K562 (cell line): ENCODE data around the gene KRT83. TPM values are rescaled to one million over a fixed set of nuclear protein-coding genes. Genes with fewer than 3 reads are reported as not detected.
"Not testable (repeated sequence)": the region's sequence is repeated elsewhere in the genome, so short reads cannot be mapped to it uniquely, and the experiment has no call there.

Experiments used
- ATAC-seq: fragments of 200-7000 bp; cut with Tn5 transposase; 3 replicates; pipeline ENCODE4 v1.9.1; 2020; ENCODE audit warnings: moderate library complexity
- BruUV-seq: library from RNA; stranded (reverse); fragments of 400-500 nt; replicated peaks from 2 replicates; lab custom pipeline; 2021; lab: Mats Ljungman, UMichigan
- CTCF ChIA-PET: fragments of 300-600 bp; formaldehyde crosslinking; extraction: SDS; loops from one replicate; lab custom pipeline; 2021; ENCODE audit warnings: low intra/inter-chr PET ratio; lab: Yijun Ruan, JAX
- POLR2A ChIA-PET: fragments of 300-600, 350-650 bp; sonication (Branson Sonifier 250); formaldehyde crosslinking; extraction: SDS; loops from one replicate; lab custom pipeline; 2021; ENCODE audit warnings: antibody characterized with exemption, inconsistent platforms; lab: Yijun Ruan, JAX
- DNase-seq, 4 experiments: peaks; one replicate each; pipeline versions ENCODE4 v3.0.0 to v3.0.0-alpha.2; 2011 to 2018; ENCODE audit warnings: low spot score in 3 of 4, mixed read lengths in 3 of 4; ENCODE audit errors: extremely low read depth in 1 of 4
- FAIRE-seq: peaks from 2 replicates; lab custom pipeline; 2011; peaks lifted over from hg19 to GRCh38; lab: Jason Lieb, UNC
- H2AFZ ChIP-seq: 2 replicates; pipeline ENCODE4 v1.6.0; 2011; ENCODE audit warnings: low read depth, low read length, control low read depth, inconsistent platforms
- H3K27ac ChIP-seq: fragments of 200-600 bp; 3 replicates; pipeline ENCODE4 v1.8.0; 2011; ENCODE audit warnings: low read depth, mild to moderate bottlenecking, control low read depth, inconsistent platforms, low read length, moderate library complexity, mixed read lengths; ENCODE audit errors: extremely low read depth
- H3K27me3 ChIP-seq, 2 experiments: fragments of 300-600 bp in 1 of 2; 2 replicates in 1 of 2; 3 replicates in 1 of 2; pipeline versions ENCODE4 v1.6.0 to v1.8.0; 2011; ENCODE audit warnings: inconsistent platforms in 2 of 2, low read length in 2 of 2, mild to moderate bottlenecking in 1 of 2, mixed read lengths in 1 of 2, moderate library complexity in 1 of 2; ENCODE audit not compliant: control insufficient read depth in 2 of 2, insufficient read depth in 2 of 2
- H3K36me3 ChIP-seq: fragments of 300-600 bp; 3 replicates; pipeline ENCODE4 v1.8.0; 2011; ENCODE audit warnings: mild to moderate bottlenecking, low read length, inconsistent platforms; ENCODE audit not compliant: control insufficient read depth, insufficient read depth
- H3K4me1 ChIP-seq, 2 experiments: fragments of 200-600 bp in 1 of 2; replicated peaks in 1 of 2; 2 replicates in 1 of 2; 3 replicates in 1 of 2; pipeline versions ENCODE4 v1.5.1 to v1.8.0; 2011; ENCODE audit warnings: inconsistent platforms in 2 of 2, low read length in 2 of 2, mild to moderate bottlenecking in 1 of 2, mixed read lengths in 1 of 2, moderate library complexity in 1 of 2; ENCODE audit not compliant: control insufficient read depth in 2 of 2, insufficient read depth in 2 of 2
- H3K4me2 ChIP-seq: 2 replicates; pipeline ENCODE4 v1.6.1; 2011; ENCODE audit warnings: low read length, control low read depth, inconsistent platforms, mixed read lengths; ENCODE audit not compliant: insufficient read depth
- H3K4me3 ChIP-seq: fragments of 200-600 bp; sonication (generic), shearing (Covaris generic); 2 replicates; pipeline ENCODE4 v1.5.1; 2016; ENCODE audit warnings: control low read depth, inconsistent platforms
- H3K79me2 ChIP-seq: fragments of 200-600 bp; 3 replicates; pipeline ENCODE4 v1.8.0; 2011; ENCODE audit warnings: low read length, inconsistent platforms; ENCODE audit not compliant: control insufficient read depth, insufficient read depth
- H3K9ac ChIP-seq, 2 experiments: 2 replicates each; pipeline versions ENCODE4 v1.6.0 to v1.6.1; 2011; ENCODE audit warnings: low read depth in 2 of 2, low read length in 2 of 2, control low read depth in 1 of 2, inconsistent platforms in 1 of 2, mild to moderate bottlenecking in 1 of 2, mixed read lengths in 1 of 2; ENCODE audit not compliant: insufficient read depth in 1 of 2
- H3K9me1 ChIP-seq: one replicate; pipeline ENCODE4 v1.6.0; 2011; ENCODE audit warnings: inconsistent platforms, mild to moderate bottlenecking, low read length, moderate library complexity; ENCODE audit not compliant: control insufficient read depth, insufficient read depth
- H3K9me3 ChIP-seq: replicated peaks from 2 replicates; pipeline ENCODE4 v1.5.1; 2011; ENCODE audit warnings: low read depth, low read length, inconsistent platforms; ENCODE audit not compliant: control insufficient read depth, insufficient read depth
- H4K20me1 ChIP-seq: replicated peaks from 2 replicates; pipeline ENCODE4 v1.6.1; 2011; ENCODE audit warnings: low read length, inconsistent platforms, mixed read lengths; ENCODE audit not compliant: control insufficient read depth, insufficient read depth
- FUS ChIP-seq: fragments of 200-400 bp; formaldehyde crosslinking; optimal IDR thresholded peaks from 2 replicates; pipeline ENCODE3; 2017; ENCODE audit warnings: low read depth, low read length
- HNRNPUL1 ChIP-seq: fragments of 200-400 bp; formaldehyde crosslinking; IDR thresholded peaks from 2 replicates; pipeline ENCODE4 v1.6.1; 2017; ENCODE audit warnings: low read length
- ZFX ChIP-seq: sonication (generic); formaldehyde crosslinking; IDR thresholded peaks from 2 replicates; pipeline ENCODE4 v1.8.0; 2022; ENCODE audit warnings: mild to moderate bottlenecking, missing genetic modification reagents, moderate library complexity
- WGBS: fragments of 100-300 bp; shearing (Covaris generic); methylation state at CpG from one replicate; pipeline ENCODE4 v1.1.6; 2016; ENCODE audit warnings: low coverage, mixed read lengths; ENCODE audit not compliant: insufficient coverage; ENCODE audit errors: missing lambda C conversion rate; 5-methylcytosine and 5-hydroxymethylcytosine counted together
- in situ Hi-C: fragments of 300-500 bp; cut with MboI; formaldehyde crosslinking; loops from 4 replicates; pipeline ENCODE4 v1.15.0; 2018; ENCODE audit warnings: inconsistent platforms, mixed read lengths
- intact Hi-C: fragments of 100-400 bp; cut with micrococcal nuclease; formaldehyde crosslinking; loops from 2 replicates; pipeline ENCODE4 v1.14.2; 2022
- polyA plus RNA-seq, 8 experiments: library from polyadenylated mRNA; depleted of rRNA in 4 of 8; stranded (reverse) in 5 of 8; unstranded in 3 of 8; fragments of >200 nt; fragmentation: Nextera tagmentation in 2 of 8; fragmentation: Illumina TruSeq in 1 of 8; extraction: Ambion mirVana in 2 of 8; extraction: Trizol in 1 of 8; gene quantifications; 2 replicates each; pipeline versions ENCODE4 v1.2.1 to v1.2.3, GENCODE V29; 2011 to 2014; ENCODE audit warnings: inconsistent platforms in 1 of 8, missing spikeins in 1 of 8
- total RNA-seq, 7 experiments: library from RNA; depleted of rRNA in 6 of 7; stranded (reverse); fragments of >200 nt in 6 of 7; fragmentation: Illumina TruSeq in 2 of 7; extraction: Trizol in 2 of 7; gene quantifications; 2 replicates each; pipeline versions ENCODE4 v1.2.1 to v1.2.3, GENCODE V29; 2011 to 2021; ENCODE audit warnings: low replicate concordance in 1 of 7

KRT83 gene
- total and polyA plus RNA-seq, 9 of the 15 experiments (the other 6 are each of a cell fraction or from before 2014, with no cell fraction given), result not detected

DNA sequence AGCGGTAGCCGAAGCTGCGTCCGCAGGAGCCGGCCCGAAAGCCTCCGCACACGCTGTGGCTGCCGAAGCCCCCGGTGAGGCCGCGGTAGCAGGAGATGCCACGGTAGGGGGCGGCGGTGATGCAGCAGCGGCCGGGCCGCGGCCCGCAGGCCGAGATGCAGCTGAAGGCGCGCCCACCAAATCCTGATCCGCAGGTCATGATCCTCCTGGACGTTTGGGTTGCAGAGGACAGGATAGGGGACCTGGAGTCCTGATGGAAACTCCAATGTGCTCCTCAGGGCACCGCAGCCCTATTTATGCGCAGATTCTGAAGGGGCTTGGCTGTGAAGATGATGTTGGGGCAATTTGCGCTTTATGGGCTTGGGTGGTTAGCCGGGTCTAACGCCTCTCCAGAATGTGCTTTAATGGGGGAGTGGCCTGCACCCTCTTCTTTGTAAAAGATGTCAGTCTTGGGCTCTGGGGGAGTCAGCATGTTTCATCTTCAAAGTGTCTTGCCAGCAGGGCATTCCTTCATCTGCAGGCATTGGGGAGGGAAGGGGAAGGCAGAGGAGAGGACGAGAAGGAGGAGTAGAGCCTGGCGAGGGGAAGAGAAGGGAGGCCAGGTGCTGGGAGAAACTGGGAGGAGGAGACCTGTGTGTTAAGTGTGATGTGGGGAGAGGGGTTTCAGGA lies 29.8 kb downstream of the KRT83 start, which contains the start of gene KRT81:
KRT81 (minus strand) TSS at position 268 of the 669 bp plus-strand sequence; CDS start at position 199, 69 bp downstream.
- no peak within 1 kb of the TSS for H3K4me2 ChIP-seq
- TF ChIP-seq HNRNPUL1 (no peak), FUS (no peak), ZFX (no peak)
- DNase-seq (no peak), FAIRE-seq (no peak), ATAC-seq (no peak)
- ChIA-PET POLR2A (no interaction called here), CTCF (no interaction called here)
- H3K4me3 ChIP-seq, result no peak within 1 kb of the TSS
- no TSS peak for BruUV-seq
- 0% methylated on average over 11 of the region's 32 CpGs for WGBS
- no peaks in the 10 kb centered on the region for H3K79me2 ChIP-seq
- H3K4me1 ChIP-seq, result no peaks in the 10 kb centered on the region
- no peak within 1 kb of the TSS for H3K9ac ChIP-seq
- in situ Hi-C loops (no loop called here), intact Hi-C loops (no loop called here)
- H3K9me1 ChIP-seq, result no peaks in the 10 kb centered on the region
- H3K36me3 ChIP-seq, result no peaks in the 10 kb centered on the region
- no peaks in the 10 kb centered on the region; the same call in 1 of the 2 replicates for H4K20me1 ChIP-seq
- no peak within 1 kb of the TSS for H3K27ac ChIP-seq
- H3K27me3 ChIP-seq, result peaks cover 0 to 16% of the 10 kb centered on the region in 2 experiments; a peak in 2 of 5 replicates
- H2AFZ ChIP-seq, result no peak within 1 kb of the TSS
- H3K9me3 ChIP-seq, result no peaks in the 10 kb centered on the region

DNA sequence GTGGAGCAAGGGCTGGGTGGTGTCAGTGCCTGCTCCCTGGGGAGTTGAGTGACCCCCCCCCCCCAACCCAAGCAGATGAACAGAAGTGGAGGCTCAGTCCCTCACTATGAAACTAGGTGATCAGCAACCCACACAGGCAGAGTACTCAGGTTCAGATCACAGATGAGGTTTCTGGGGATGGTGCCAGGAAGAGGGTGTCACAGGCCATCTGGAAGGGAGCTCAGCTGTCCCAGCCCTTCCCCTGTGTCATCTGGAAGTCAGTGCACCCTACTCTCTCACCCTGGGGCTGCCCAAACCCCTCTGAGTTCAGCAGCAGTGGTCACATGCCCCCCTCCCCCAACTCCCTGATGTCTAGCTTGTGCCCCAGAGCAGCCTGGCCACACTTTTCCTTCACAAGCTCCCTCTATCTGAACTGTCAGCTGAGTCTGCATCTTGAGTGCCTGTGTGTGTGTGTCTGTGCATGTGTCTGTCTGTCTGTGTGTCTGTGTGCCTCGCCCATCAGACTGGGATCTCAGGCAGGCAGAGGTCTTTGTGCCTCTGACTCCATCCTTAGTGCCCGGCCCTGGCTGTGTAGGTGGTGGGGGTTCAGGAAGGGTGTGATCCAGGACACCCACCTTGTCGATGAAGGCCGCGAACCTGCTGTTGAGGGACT lies 30.6 kb downstream of the KRT83 start:
- H3K9me3 ChIP-seq, CTCF ChIA-PET, DNase-seq, H3K9ac ChIP-seq, H2AFZ ChIP-seq, intact Hi-C loops, POLR2A ChIA-PET, BruUV-seq, in situ Hi-C loops, H3K4me2 ChIP-seq, H3K36me3 ChIP-seq, H3K27ac ChIP-seq, FAIRE-seq, H4K20me1 ChIP-seq, H3K9me1 ChIP-seq, H3K79me2 ChIP-seq, H3K4me1 ChIP-seq, ATAC-seq, H3K4me3 ChIP-seq: not testable (repeated sequence)
- H3K27me3 ChIP-seq, result peaks cover 0 to 21% of the 10 kb centered on the region in 2 experiments; a peak in 2 of 5 replicates
- WGBS, result no CpG with 5 or more reads among the region's 5 CpGs

DNA sequence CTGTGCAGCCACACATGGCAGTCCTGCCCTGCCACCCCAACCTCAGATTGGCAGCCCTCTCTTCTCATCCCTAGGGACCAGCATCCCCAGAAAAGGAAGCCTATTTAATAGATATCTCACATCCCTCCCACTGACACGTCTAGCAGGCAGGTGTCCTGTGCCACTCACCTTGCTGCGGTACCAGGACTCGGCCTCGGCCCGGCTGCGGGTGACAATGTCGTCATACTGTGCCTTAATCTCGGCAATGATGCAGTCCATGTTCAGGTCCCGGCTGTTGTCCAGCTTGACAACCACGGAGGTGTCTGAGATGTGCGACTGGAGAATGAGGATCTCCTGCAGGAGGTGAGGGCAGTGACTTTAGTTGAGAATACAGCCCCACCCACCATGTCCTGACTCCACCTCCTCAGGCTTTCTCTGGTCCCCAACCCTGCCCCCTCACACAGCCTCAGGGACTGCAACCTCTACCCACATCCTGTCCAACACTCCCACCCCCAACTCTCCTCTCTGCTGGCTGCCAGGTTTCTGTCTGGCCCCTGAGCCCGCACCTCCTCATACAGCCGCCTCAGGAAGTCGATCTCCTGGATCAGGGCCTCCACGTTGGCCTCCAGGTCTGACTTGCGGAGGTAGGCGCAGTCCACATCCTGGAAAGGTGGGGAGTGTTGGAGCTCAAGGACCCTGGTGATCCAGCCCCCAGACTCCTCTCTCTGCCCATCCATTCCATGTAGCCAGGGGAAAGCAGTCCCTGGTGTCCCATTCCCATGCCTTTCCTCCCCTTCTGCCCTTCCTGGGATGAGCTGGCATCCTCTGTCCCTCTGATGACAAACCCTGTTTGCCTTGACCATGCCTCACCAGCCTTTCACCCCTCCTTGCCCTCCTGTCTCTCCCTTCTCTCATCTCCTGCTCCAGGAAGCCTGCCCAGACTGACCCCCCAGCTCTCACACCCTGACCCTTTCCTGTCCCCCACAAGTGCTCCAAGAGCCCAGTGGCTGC lies 33.1 kb downstream of the KRT83 start:
- ATAC-seq, result peak; percentile 75
- WGBS, result 0% methylated on average over 16 of the region's 17 CpGs
- CTCF ChIA-PET, H3K9me1 ChIP-seq, H3K4me3 ChIP-seq, DNase-seq, H2AFZ ChIP-seq, H3K9ac ChIP-seq, H3K36me3 ChIP-seq, H3K27ac ChIP-seq, BruUV-seq, POLR2A ChIA-PET, in situ Hi-C loops, intact Hi-C loops, H3K4me2 ChIP-seq, H4K20me1 ChIP-seq, H3K4me1 ChIP-seq, FAIRE-seq, H3K79me2 ChIP-seq, H3K9me3 ChIP-seq: not testable (repeated sequence)
- H3K27me3 ChIP-seq, result peaks cover 0 to 21% of the 10 kb centered on the region in 2 experiments; a peak in 2 of 5 replicates
